GM21723 (cell line): ENCODE measurements around the gene SLC24A3.

Experiments
- ATAC-seq: cut with Tn5 transposase; IDR thresholded peaks from one replicate; pipeline ENCODE4 v1.9.1; 2021; ENCODE audit warnings: mild to moderate bottlenecking, moderate library complexity; ENCODE audit not compliant: unreplicated experiment

Gene SLC24A3

DNA sequence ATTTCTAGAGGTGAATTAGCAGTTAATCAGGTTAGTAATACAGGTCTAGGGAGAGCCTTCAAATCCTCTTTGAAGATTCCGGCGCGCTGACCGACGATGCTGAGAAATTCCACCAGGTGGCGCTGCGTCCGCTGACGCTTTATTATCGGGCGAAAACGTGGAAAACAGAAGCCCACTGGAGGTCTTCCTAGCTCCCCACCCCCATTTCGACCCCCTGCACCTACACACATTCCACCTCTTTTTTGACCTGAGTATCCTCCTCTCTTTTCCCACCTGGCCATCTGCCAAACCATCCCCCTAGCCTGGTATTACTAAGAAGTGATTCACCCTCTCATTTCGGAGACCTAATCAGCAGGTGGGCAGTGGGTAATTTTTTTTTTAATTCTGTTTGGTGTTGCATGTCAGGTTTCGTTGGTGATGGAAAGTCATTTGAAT is 480.3 kb downstream of the SLC24A3 start:
- ATAC-seq = no peak

DNA sequence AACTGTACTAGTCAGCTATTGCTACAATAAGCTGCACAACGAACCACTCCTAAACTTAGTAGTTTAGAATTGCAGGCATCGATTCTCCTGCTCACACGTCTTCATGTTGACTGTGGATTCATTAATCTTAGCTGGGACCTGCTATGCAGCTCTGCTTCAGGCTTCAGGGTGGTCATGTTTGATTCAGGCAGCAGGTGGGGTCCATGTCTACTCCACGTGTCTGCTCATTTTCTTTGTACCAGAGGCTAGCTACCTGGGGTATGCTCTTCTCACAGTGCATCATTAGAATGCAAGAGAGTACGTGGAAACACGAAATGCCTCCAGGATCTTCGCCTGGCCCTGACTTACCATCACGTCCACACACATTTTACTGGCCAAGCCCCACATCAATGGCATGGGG is 481.1 kb downstream of the SLC24A3 start:
- ATAC-seq = no peak

GRCh38 chr20:19695081-19695480 is 482.6 kb downstream of the SLC24A3 start:
- ATAC-seq = no peak

GRCh38 chr20:19696620-19697019 is 484.2 kb downstream of the SLC24A3 start:
- ATAC-seq = no peak

GRCh38 chr20:19697415-19697814 is 485.0 kb downstream of the SLC24A3 start:
- ATAC-seq = no peak

- no peak for ATAC-seq
Observed at GRCh38 chr20:19699180-19699971, 486.9 kb downstream of the SLC24A3 start.

GRCh38 chr20:19701429-19701828 is 489.0 kb downstream of the SLC24A3 start:
- ATAC-seq = no peak

- ATAC-seq = no peak
Observed at GRCh38 chr20:19706463-19706862, 494.0 kb downstream of the SLC24A3 start.

DNA sequence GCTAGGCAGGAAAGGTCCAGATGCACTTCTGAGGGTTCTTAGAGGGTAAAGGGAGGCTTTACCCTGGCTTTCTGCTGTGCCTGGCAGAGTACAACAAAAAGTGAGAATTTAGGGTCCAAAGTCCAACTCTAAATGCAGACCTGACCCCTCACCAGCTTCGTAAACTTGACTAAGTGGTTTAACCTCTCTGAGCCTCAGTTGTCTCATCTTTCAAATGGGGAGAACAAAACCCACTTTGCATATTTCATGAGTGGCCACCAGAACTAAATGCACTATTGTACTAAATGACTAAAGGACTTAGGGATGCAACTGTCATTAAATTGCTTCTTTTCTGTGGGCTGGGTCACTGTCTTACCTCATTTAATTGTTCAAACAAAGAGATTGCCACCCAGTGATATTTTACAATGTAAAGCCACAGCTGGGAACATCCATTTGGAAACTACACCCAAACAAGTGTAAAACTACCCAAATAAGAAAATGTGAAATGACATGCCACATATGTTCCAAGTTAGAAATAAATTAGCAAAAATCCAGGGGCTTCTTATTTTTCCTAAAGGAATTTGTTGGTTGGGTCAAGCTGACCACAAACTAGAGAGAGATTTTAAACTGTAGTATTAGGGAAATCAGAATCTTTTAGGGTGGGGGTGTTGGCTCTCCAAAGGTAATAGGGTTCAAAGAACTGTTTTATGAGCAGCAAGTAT is 497.3 kb downstream of the SLC24A3 start:
- no peak for ATAC-seq

GRCh38 chr20:19710336-19711120 is 498.1 kb downstream of the SLC24A3 start:
- no peak for ATAC-seq

DNA sequence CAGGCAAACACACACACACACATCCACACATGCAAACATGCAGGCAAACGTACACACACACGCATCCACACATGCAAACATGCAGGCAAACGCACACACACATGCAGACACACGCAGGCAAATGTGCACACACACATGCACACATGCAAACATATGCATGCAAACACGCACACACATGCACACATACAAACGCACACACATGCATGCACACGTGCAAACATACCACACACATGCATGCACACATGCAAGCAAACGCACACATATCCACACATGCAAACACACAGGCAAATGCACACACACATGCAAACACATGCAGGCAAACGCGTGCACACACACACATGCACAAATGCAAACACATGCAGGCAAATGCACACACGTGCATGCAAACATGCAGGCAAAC is 498.7 kb downstream of the SLC24A3 start:
- ATAC-seq = no peak

- ATAC-seq = no peak
Observed at GRCh38 chr20:19712721-19713260, 500.3 kb downstream of the SLC24A3 start.

- ATAC-seq = no peak
Observed at GRCh38 chr20:19713822-19714578, 501.6 kb downstream of the SLC24A3 start.

DNA sequence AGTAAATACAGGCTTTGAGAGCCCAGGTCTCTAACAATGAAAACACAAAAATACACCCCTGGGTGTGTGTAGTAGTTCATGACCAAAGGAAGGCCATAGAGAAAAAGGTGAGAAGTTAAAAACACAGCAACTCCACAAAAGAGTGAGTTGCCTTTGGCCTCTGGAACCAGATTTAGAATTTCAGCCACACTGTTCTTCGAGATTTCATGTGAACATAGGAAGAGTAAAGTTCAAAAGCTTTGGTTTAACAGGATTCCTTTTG is 502.1 kb downstream of the SLC24A3 start:
- no peak for ATAC-seq

DNA sequence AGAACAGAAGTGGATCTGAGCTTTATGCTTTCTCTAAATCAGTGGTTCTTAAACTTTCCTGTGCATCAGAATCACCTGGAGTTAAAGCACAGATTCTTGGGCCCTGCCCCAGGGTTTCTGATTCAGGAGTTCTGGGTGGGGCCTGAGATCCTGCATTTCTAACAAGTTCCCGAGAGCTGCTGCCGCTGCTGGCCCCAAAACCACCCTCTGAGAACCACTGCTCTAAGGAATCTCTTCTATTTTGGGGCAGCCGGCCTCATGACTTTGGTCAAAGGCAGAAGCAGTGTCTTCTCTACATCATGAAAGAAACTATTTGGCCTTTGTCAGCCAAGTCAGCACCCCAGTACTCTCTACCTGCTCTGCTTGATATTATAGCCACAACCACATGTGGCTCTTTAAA is 503.5 kb downstream of the SLC24A3 start:
- no peak for ATAC-seq

DNA sequence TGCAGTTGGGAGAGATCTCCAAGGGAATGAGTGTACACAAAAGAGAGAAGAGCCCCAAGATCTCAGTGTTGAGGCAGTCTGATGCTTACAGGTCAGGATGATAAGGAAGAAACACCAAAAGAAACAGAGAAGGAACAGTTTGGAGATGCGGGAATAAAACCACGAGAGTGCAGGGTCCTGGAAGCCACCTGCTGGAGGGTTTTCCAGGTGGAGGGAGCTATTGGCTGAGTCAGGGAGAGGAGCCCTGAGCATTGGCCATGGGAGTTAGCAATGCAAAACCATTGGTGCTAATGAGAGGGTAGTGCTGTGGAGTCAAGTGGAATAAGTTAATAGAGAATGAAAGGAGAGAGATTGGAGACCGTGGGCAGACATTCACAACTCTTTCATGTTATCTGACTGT is 506.4 kb downstream of the SLC24A3 start:
- ATAC-seq = no peak

DNA sequence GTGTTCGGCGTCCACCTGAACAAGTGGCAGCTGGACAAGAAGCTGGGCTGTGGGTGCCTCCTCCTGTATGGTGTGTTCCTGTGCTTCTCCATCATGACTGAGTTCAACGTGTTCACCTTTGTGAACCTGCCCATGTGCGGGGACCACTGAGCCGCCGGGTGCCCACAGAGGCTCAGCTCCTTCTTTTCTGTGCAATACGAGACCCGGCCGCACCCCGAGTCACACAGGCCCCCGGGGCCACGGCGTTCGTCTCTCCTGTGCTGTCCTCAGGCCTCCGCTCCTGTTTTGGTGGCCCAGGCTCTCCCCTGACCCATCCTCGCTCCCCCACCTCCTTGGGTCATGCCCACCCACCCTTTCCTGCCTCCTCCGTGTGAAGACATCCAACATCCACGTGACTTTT is 508.5 kb downstream of the SLC24A3 start:
- ATAC-seq = no peak

DNA sequence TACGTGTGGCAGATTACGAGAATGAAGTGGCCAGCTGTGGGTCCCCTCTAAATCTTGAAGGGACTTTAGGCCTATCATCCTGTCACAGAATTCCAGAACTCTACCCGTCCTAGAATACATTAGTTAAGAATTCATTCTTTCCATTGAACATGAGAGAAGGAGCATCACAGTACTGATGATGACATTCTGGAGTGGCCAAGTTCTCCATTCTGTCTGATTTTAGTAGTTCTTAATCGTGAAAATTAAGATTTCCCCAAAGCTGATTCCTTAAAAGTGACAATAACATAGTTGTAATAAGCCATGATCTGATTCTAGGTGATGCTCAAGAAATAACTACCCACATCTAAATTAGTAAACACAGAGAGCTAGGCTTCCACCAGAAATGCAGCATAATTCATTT is 510.6 kb downstream of the SLC24A3 start:
- ATAC-seq = no peak

DNA sequence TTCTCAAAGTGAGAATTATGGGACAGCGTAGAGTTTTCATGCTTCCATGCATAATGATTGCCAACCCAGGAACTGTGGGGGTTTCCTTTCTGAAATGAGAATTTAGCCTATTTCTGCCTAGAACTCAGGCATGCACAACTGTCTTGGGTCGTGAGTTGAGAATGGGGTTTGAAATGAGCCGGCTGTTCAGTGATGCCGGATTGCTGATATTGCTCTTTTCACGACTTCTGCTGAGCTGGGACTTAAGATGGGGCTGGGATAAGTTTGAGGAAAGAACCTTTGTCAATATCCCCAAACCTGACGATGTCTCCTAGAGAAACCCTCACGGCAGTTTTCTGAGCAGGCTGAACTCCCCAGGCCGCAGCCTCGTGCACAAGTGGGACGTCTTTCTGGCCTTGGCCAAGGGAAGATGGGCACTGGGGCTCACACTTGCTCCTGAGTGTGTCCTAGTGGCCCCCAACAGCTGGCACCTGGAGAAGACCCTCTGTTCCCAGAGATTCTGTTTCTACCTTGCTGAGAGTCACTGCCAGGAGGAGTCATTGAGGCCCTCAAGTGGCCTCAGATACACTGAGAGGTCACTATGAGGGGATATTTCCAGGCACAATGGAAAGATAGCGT is 511.5 kb downstream of the SLC24A3 start:
- no peak for ATAC-seq

- no peak for ATAC-seq
Observed at GRCh38 chr20:19725373-19725772, 512.9 kb downstream of the SLC24A3 start.
